T-cell (primary cell): ENCODE results near the gene CRIP1. TPM values are rescaled to one million over a fixed set of nuclear protein-coding genes. Genes with fewer than 3 reads are reported as not detected.

Experiments
- ATAC-seq, 4 experiments: fragments of 200-7000 bp in 3 of 4; fragments of 150-1000 bp in 1 of 4; cut with Tn5 transposase; replicated peaks in 1 of 4; 1 replicate in 3 of 4; 2 replicates in 1 of 4; pipeline ENCODE4 v1.10.0; 2021; ENCODE audit warnings: moderate library complexity in 3 of 4, mild to moderate bottlenecking in 2 of 4, moderate number of reproducible peaks in 1 of 4
- CTCF ChIA-PET, 2 donors: fragments of 300-600 bp; sonication (Branson Sonifier 250); formaldehyde crosslinking; loops; one replicate each; lab custom pipeline; 2022; ENCODE audit warnings: antibody characterized with exemption in 2 of 2; lab: Charles Lee
- POLR2A ChIA-PET, 2 donors: fragments of 300-600 bp; sonication (Branson Sonifier 250); formaldehyde crosslinking; loops; one replicate each; lab custom pipeline; 2022; ENCODE audit warnings: antibody characterized with exemption in 2 of 2; lab: Charles Lee
- DNase-seq, 35 experiments: peaks; one replicate each; pipeline versions ENCODE4 v3.0.0 to v3.0.0-alpha.2; 2013 to 2023
- H3K27ac ChIP-seq: one replicate; pipeline ENCODE4 v1.5.1; 2013; ENCODE audit warnings: low read length
- H3K27me3 ChIP-seq, 2 experiments: replicated peaks in 1 of 2; 1 replicate in 1 of 2; 2 replicates in 1 of 2; pipeline versions ENCODE4 v1.6.1 to v1.7.0; 2013; ENCODE audit warnings: low read length in 1 of 2, mixed read lengths in 1 of 2; ENCODE audit not compliant: control insufficient read depth in 2 of 2, insufficient read depth in 2 of 2; ENCODE audit errors: extremely low read depth in 1 of 2
- H3K36me3 ChIP-seq, 2 donors: 1 replicate in 1 of 2; 2 replicates in 1 of 2; pipeline versions ENCODE4 v1.6.1 to v1.7.0; 2013; ENCODE audit warnings: low read length in 1 of 2; ENCODE audit not compliant: control insufficient read depth in 2 of 2, insufficient read depth in 1 of 2; ENCODE audit errors: extremely low read depth in 1 of 2
- H3K4me1 ChIP-seq, 2 experiments: 1 replicate in 1 of 2; 2 replicates in 1 of 2; pipeline versions ENCODE4 v1.6.1 to v1.7.0; 2013; ENCODE audit warnings: low read length in 2 of 2, mixed read lengths in 1 of 2; ENCODE audit not compliant: insufficient read depth in 2 of 2, control insufficient read depth in 1 of 2; ENCODE audit errors: extremely low read depth in 1 of 2
- H3K4me3 ChIP-seq, 2 donors: 1 replicate in 1 of 2; 2 replicates in 1 of 2; pipeline versions ENCODE4 v1.5.1 to v1.7.0; 2013; ENCODE audit warnings: mild to moderate bottlenecking in 2 of 2, low read length in 1 of 2, moderate library complexity in 1 of 2; ENCODE audit not compliant: control insufficient read depth in 1 of 2; ENCODE audit errors: extremely low read depth in 1 of 2
- H3K9me3 ChIP-seq: 2 replicates; pipeline ENCODE4 v1.7.0; 2013
- H3K27ac Mint-ChIP-seq, 2 donors: one replicate each; pipeline ENCODE4 v1.8.0; 2020 to 2021; ENCODE audit warnings: mild to moderate bottlenecking in 2 of 2, mixed read lengths in 2 of 2
- H3K27me3 Mint-ChIP-seq, 2 donors: one replicate each; pipeline ENCODE4 v1.8.0; 2021 to 2022; ENCODE audit warnings: mixed read lengths in 2 of 2
- H3K36me3 Mint-ChIP-seq: one replicate; pipeline ENCODE4 v1.8.0; 2021; ENCODE audit warnings: mixed read lengths
- H3K4me1 Mint-ChIP-seq, 3 donors: one replicate each; pipeline ENCODE4 v1.8.0; 2020 to 2022; ENCODE audit warnings: mixed read lengths in 3 of 3, mild to moderate bottlenecking in 1 of 3
- H3K4me3 Mint-ChIP-seq, 3 donors: one replicate each; pipeline ENCODE4 v1.8.0; 2020 to 2022; ENCODE audit warnings: mild to moderate bottlenecking in 3 of 3, mixed read lengths in 3 of 3, moderate library complexity in 3 of 3
- H3K9me3 Mint-ChIP-seq, 3 donors: one replicate each; pipeline ENCODE4 v1.8.0; 2020 to 2022; ENCODE audit warnings: mixed read lengths in 3 of 3
- WGBS: methylation state at CpG from one replicate; pipeline ENCODE4 v1.1.5; 2013; ENCODE audit warnings: missing lambda C conversion rate; ENCODE audit not compliant: insufficient coverage; 5-methylcytosine and 5-hydroxymethylcytosine counted together
- total RNA-seq, 35 experiments: library from RNA in 6 of 35; stranded (reverse) in 6 of 35; fragments of 120-200 nt in 1 of 35; gene quantifications; one replicate each; pipeline versions ENCODE4 v1.2.1 to v1.2.4 and lab custom pipeline; 2013 to 2026

CRIP1 gene
- total RNA-seq, 5 donors from 2014 or later (not counting 1 experiment from before 2014, with no cell fraction given) = 224 to 477 (median 329) TPM

- H3K9me3 Mint-ChIP-seq = no peaks in the 10 kb centered on the region
- Histone ChIP-seq H3K4me3 (no peak overlapping the region), H3K4me1 (peaks cover 7 to 13% of the 10 kb centered on the region in 2 experiments), H3K27ac (no peak overlapping the region), H3K27me3 (peaks cover 0 to 18% of the 10 kb centered on the region in 2 experiments), H3K9me3 (no peaks in the 10 kb centered on the region), H3K36me3 (peaks cover 28 to 32% of the 10 kb centered on the region in 2 donors)
- ChIA-PET POLR2A (no interaction called here), CTCF (no interaction called here)
- ATAC-seq = no peak
- no peak for DNase-seq
- 89% methylated on average over 16 of the region's 19 CpGs for WGBS
- no peaks in the 10 kb centered on the region for H3K36me3 Mint-ChIP-seq
- no peak overlapping the region for H3K4me3 Mint-ChIP-seq
- H3K4me1 Mint-ChIP-seq = no peaks in the 10 kb centered on the region
- H3K27me3 Mint-ChIP-seq = no peaks in the 10 kb centered on the region
- no peak overlapping the region for H3K27ac Mint-ChIP-seq
These were observed 18.0 kb upstream of the CRIP1 start for GRCh38 chr14:105468621-105469241.

GRCh38 chr14:105469456-105470349, 17.0 kb upstream of the CRIP1 start:
- POLR2A ChIA-PET = no interaction called here
- H3K36me3 Mint-ChIP-seq = no peaks in the 10 kb centered on the region
- no peak overlapping the region for H3K4me3 Mint-ChIP-seq
- peaks cover 20 to 23% of the 10 kb centered on the region in 2 donors for H3K36me3 ChIP-seq
- no peaks in the 10 kb centered on the region for H3K9me3 Mint-ChIP-seq
- no peak overlapping the region for H3K27ac Mint-ChIP-seq
- no peaks in the 10 kb centered on the region for H3K9me3 ChIP-seq
- WGBS = 94% methylated on average over 20 of the region's 54 CpGs
- no peak for DNase-seq
- H3K4me3 ChIP-seq = no peak overlapping the region
- H3K4me1 ChIP-seq = peaks cover 9 to 18% of the 10 kb centered on the region in 2 experiments
- no peak for ATAC-seq
- H3K4me1 Mint-ChIP-seq = peaks cover 0 to 2% (median 0%) of the 10 kb centered on the region in 3 donors
- H3K27me3 Mint-ChIP-seq = no peaks in the 10 kb centered on the region
- H3K27me3 ChIP-seq = peaks cover 0 to 24% of the 10 kb centered on the region in 2 experiments
- no peak overlapping the region for H3K27ac ChIP-seq
- CTCF ChIA-PET = no interaction called here

GRCh38 chr14:105470350-105471296, 16.1 kb upstream of the CRIP1 start:
- ChIA-PET CTCF (interaction anchor here in 1 of 2 donors (1.2 to 1.5 kb wide), 2 partner anchors 19 to 58 kb away, joined by 4 read pairs; no protein-coding TSS in a partner anchor), POLR2A (no interaction called here)
- no peaks in the 10 kb centered on the region for H3K9me3 Mint-ChIP-seq
- no peak overlapping the region for H3K4me3 ChIP-seq
- DNase-seq = no peak
- no peak for ATAC-seq
- 93% methylated on average over 22 of the region's 34 CpGs for WGBS
- H3K36me3 ChIP-seq = peaks cover 16 to 19% of the 10 kb centered on the region in 2 donors
- H3K27ac ChIP-seq = no peak overlapping the region
- no peaks in the 10 kb centered on the region for H3K9me3 ChIP-seq
- no peak overlapping the region for H3K27ac Mint-ChIP-seq
- no peaks in the 10 kb centered on the region for H3K36me3 Mint-ChIP-seq
- peaks cover 0 to 6% (median under 1%) of the 10 kb centered on the region in 3 donors for H3K4me1 Mint-ChIP-seq
- peaks cover 15 to 28% of the 10 kb centered on the region in 2 experiments for H3K4me1 ChIP-seq
- H3K27me3 ChIP-seq = peaks cover 0 to 31% of the 10 kb centered on the region in 2 experiments
- H3K4me3 Mint-ChIP-seq = no peak overlapping the region
- H3K27me3 Mint-ChIP-seq = no peaks in the 10 kb centered on the region

- Histone ChIP-seq H3K9me3 (no peaks in the 10 kb centered on the region), H3K27me3 (peaks cover 0 to 38% of the 10 kb centered on the region in 2 experiments), H3K27ac (no peak overlapping the region), H3K4me3 (no peak overlapping the region), H3K36me3 (peaks cover 12 to 16% of the 10 kb centered on the region in 2 donors), H3K4me1 (peaks cover 19 to 35% of the 10 kb centered on the region in 2 experiments)
- WGBS = 91% methylated on average over 14 of the region's 19 CpGs
- ATAC-seq (no peak), DNase-seq (no peak)
- H3K4me3 Mint-ChIP-seq = no peak overlapping the region
- no peaks in the 10 kb centered on the region for H3K9me3 Mint-ChIP-seq
- CTCF ChIA-PET = interaction anchor here (0.5 to 1.5 kb wide), 3 partner anchors 18 to 846 kb away, joined by 3 to 4 read pairs (median 4); no protein-coding TSS in a partner anchor
- no peak overlapping the region for H3K27ac Mint-ChIP-seq
- no peaks in the 10 kb centered on the region for H3K36me3 Mint-ChIP-seq
- H3K27me3 Mint-ChIP-seq = no peaks in the 10 kb centered on the region
- peaks cover 0 to 6% (median 6%) of the 10 kb centered on the region in 3 donors for H3K4me1 Mint-ChIP-seq
- POLR2A ChIA-PET = no interaction called here
These were observed 15.3 kb upstream of the CRIP1 start for GRCh38 chr14:105471297-105471821.

- 92% methylated on average over 4 of the region's 8 CpGs for WGBS
- H3K27me3 ChIP-seq = peaks cover 0 to 44% of the 10 kb centered on the region in 2 experiments
- no peaks in the 10 kb centered on the region for H3K9me3 ChIP-seq
- Mint-ChIP-seq H3K27ac (no peak overlapping the region), H3K4me1 (peaks cover 0 to 9% (median 9%) of the 10 kb centered on the region in 3 donors), H3K9me3 (no peaks in the 10 kb centered on the region), H3K27me3 (no peaks in the 10 kb centered on the region), H3K36me3 (no peaks in the 10 kb centered on the region), H3K4me3 (peak overlapping the region in 1 of 3 donors; percentile 72)
- peaks cover 24 to 41% of the 10 kb centered on the region in 2 experiments for H3K4me1 ChIP-seq
- no peak overlapping the region for H3K4me3 ChIP-seq
- DNase-seq = no peak
- H3K27ac ChIP-seq = no peak overlapping the region
- peaks cover 11 to 12% of the 10 kb centered on the region in 2 donors for H3K36me3 ChIP-seq
- POLR2A ChIA-PET = no interaction called here
- no peak for ATAC-seq
- CTCF ChIA-PET = interaction anchor here (0.5 to 1.5 kb wide), 3 partner anchors 9 to 845 kb away, joined by 3 to 4 read pairs (median 4); no protein-coding TSS in a partner anchor
These were observed 14.7 kb upstream of the CRIP1 start for GRCh38 chr14:105471823-105472485.
